HG03378 (cell line): ENCODE results near the gene RABL2A.
A peak's percentile ranks its signal among the peaks of the same experiment; 100 is the strongest.
"Not testable (repeated sequence)": the region's sequence is repeated elsewhere in the genome, so short reads cannot be mapped to it uniquely, and the experiment has no call there.

Experiments used
- ATAC-seq: cut with Tn5 transposase; IDR thresholded peaks from one replicate; pipeline ENCODE4 v1.9.1; 2021; ENCODE audit warnings: mild to moderate bottlenecking, moderate library complexity; ENCODE audit not compliant: unreplicated experiment

RABL2A gene

GRCh38 chr2:113626616-113627330 lies at the start of gene RABL2A:
RABL2A (plus strand) TSS chr2:113627266; CDS start chr2:113628607, 1,341 bp downstream.
- peak; percentile 92 for ATAC-seq

DNA sequence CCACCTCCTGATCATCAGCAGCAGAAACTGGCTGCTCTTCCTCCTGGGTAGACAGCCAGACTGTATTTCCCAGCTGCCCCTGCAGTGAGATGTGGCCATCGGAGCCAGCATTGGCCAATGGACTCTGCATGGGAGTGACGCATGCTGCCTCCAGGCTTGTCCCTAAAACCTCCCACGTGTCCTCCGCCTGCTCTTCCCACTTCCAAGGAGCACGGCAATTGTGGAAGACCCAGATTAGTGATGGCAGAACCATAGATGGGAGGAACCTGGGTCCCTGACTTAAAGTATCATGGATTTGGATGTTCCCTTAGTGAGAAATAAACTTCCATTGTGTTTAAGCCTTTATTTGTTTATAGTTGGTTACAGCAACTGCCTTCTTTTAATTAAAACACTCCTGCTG lies 48.6 kb upstream of the RABL2A start:
- ATAC-seq = not testable (repeated sequence)

DNA sequence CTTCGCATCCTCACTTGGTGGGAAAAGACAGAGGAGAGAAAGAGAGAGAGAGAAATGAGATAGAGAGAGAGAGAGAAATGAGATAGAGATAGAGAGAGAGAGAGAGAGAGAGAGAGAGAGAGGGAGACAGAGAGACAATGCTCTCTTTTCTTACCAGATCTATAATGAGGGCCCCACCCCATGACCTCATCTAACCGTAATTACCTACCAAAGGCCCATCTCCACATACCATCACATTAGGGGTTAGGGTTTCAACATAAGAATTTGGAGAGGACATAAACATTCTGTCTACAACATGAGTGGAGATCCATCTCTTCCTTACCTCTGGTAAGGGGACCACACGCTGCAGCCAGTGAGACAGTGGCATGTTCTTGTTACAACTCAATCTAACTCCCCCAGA lies 44.6 kb upstream of the RABL2A start:
- not testable (repeated sequence) for ATAC-seq

- ATAC-seq = not testable (repeated sequence)
Observed at GRCh38 chr2:113583521-113584225, 43.4 kb upstream of the RABL2A start.

GRCh38 chr2:113584311-113585092 lies 42.6 kb upstream of the RABL2A start:
- not testable (repeated sequence) for ATAC-seq

DNA sequence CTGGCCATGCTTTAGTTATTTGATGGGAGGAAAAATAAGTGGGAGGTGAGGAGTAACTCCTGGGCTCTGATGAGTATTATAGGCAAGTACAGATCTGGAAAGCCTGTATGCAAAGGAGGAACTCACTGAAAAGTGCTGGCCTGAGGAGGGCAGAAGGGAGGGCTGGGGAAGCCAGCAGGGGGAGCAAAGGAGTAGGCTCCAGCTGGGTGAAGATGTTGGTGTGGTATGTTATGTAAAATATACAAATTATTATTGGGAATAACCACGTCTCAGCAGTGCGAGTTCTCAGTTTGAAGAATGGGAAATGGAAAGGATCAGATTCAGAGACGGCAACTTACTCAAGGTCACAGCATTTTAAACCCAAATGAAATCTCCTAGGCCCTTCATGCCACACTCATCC lies 39.9 kb upstream of the RABL2A start:
- ATAC-seq = not testable (repeated sequence)

GRCh38 chr2:113589591-113589990 lies 37.5 kb upstream of the RABL2A start:
- ATAC-seq = not testable (repeated sequence)

GRCh38 chr2:113591926-113592325 lies 35.1 kb upstream of the RABL2A start:
- not testable (repeated sequence) for ATAC-seq

DNA sequence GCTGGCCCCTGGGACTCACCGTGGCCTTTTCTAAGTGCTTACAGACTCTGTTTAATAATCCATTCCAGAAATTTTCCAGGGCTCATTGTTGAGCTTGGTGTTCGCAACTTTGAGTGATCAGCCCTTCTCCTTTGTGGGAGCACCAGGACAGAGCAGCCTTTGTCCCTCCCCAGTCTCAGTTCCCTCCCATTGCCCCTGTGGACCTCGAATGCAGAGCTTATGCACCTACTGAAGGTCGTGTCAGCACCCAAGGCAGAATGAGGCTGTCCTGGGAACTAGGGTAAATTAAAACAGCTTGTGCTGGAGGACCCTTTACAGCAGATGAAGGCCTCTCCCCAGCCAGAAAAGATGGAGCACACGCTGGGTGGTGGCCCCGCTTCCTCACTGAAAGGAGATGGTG lies 33.8 kb upstream of the RABL2A start:
- ATAC-seq = not testable (repeated sequence)

GRCh38 chr2:113595725-113596124 lies 31.3 kb upstream of the RABL2A start:
- ATAC-seq = not testable (repeated sequence)

- not testable (repeated sequence) for ATAC-seq
Observed at GRCh38 chr2:113597164-113597563, 29.9 kb upstream of the RABL2A start.

- ATAC-seq = not testable (repeated sequence)
Observed at GRCh38 chr2:113597572-113597971, 29.5 kb upstream of the RABL2A start.

DNA sequence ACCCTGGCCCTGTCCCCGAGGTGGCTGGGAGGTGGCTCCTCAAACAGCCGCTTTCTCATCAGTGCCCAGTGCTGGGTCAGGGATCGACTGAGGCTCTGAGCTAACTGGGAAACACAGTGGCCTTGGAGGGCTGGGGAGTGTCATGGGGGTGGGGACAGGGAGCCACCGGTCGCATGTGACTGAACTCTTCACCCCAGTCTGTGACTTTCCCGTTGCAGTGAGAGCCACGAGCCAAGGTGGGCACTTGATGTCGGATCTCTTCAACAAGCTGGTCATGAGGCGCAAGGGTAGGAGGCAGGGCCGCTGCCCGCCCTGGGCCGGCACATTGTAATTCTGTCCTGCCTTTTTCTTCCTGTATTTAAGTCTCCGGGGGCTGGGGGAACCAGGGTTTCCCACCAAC lies 28.9 kb upstream of the RABL2A start:
- ATAC-seq = not testable (repeated sequence)

DNA sequence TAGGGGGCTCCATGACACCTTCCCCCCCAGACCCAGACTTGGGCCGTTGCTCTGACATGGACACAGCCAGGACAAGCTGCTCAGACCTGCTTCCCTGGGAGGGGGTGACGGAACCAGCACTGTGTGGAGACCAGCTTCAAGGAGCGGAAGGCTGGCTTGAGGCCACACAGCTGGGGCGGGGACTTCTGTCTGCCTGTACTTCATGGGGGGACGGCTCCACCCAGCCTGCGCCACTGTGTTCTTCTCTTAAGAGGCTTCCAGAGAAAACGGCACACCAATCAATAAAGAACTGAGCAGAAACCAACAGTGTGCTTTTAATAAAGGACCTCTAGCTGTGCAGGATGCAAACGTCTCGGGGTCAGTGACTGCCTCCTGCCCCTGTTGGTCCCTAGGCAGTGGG lies 28.3 kb upstream of the RABL2A start:
- not testable (repeated sequence) for ATAC-seq

DNA sequence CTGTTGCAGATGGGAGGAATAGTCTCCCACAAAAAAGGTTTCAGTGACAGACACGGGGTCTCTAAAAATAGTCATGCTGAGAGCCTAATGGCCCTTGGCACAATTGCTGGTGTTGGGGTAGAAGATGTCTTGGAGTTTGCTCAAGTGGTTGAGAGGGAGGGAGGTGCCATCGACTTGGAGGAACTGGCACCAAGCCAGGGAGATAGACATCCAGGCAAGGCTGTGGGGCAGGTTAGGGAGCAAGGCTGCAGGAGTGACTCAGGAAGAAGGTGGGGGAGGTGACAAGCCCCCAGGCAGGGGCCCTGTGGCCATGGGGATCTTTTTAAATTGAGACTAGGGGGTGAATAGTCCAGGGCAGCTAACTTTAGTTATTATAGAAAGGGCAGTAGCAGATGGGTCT lies 27.9 kb upstream of the RABL2A start:
- not testable (repeated sequence) for ATAC-seq

GRCh38 chr2:113602040-113602769 lies 24.9 kb upstream of the RABL2A start:
- ATAC-seq = not testable (repeated sequence)

DNA sequence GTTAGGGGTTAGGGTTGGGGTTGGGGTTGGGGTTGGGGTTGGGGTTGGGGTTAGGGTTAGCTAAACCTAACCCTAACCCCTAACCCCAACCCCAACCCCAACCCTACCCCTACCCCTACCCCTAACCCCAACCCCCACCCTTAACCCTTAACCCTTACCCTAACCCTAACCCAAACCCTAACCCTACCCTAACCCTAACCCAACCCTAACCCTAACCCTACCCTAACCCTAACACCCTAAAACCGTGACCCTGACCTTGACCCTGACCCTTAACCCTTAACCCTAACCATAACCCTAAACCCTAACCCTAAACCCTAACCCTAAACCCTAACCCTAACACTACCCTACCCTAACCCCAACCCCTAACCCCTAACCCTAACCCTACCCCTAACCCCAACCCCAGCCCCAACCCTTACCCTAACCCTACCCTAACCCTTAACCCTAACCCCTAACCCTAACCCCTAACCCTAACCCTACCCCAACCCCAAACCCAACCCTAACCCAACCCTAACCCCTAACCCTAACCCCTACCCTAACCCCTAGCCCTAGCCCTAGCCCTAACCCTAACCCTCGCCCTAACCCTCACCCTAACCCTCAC lies 24.1 kb upstream of the RABL2A start:
- ATAC-seq = no peak

DNA sequence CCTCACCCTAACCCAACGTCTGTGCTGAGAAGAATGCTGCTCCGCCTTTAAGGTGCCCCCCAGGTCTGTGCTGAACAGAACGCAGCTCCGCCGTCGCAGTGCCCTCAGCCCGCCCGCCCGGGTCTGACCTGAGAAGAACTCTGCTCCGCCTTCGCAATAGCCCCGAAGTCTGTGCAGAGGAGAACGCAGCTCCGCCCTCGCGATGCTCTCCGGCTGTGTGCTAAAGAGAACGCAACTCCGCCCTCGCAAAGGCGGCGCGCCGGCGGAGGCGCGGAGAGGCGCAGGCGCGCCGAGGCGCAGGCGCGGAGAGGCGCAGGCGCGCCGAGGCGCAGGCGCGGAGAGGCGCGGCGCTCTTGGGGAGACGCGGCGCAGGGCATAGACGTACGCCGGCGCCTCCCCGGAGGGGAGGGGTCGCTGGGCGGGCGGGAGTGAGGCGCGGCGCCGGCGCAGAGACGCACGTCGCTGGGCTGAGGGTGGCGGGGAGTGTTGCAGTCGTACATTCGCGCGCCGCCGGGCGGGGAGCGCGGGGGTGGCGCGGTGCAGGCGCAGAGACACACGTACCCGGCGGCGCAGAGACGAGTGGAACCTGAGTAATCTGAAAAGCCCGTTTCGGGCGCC lies 23.5 kb upstream of the RABL2A start:
- peak; percentile 100 for ATAC-seq

DNA sequence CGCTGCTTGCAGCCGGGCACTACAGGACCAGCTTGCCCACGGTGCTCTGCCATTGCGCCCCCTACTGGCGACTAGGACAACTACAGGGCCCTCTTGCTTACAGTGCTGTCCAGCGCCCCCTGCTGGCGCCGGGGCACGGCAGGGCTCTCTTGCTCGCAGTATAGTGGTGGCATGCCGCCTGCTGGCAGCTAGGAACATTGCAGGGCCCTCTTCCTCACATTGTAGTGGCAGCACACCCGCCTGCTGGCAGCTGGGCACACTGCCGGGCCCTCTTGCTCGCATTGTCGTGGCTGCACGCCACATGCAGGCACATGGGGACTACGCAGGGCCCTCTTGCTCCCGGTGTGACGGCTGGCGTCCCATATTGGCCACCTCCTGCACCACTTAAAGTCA lies 23.0 kb upstream of the RABL2A start:
- ATAC-seq = peak; percentile 38

GRCh38 chr2:113604661-113605060 lies 22.4 kb upstream of the RABL2A start:
- not testable (repeated sequence) for ATAC-seq
